Loucy (cell line): ENCODE results near the gene C10orf71.

ENCODE experiments used
- EZH2phosphoT487 ChIP-seq: fragments of 200-600 bp; IDR thresholded peaks from 2 replicates; pipeline ENCODE4 v1.6.1; 2018; ENCODE audit warnings: antibody characterized with exemption, mild to moderate bottlenecking, moderate library complexity, borderline replicate concordance
- TF ChIP-seq, protein P1 (sequence below): fragments of 200-600 bp; sonication (generic); conservative IDR thresholded peaks from 2 replicates; pipeline ENCODE4 v1.5.1; 2014; ENCODE audit warnings: mild to moderate bottlenecking, antibody characterized with exemption, low read length

GRCh38 chr10:49349390-49349789, 50.4 kb downstream of the C10orf71 start:
- TF ChIP-seq, protein P1, sequence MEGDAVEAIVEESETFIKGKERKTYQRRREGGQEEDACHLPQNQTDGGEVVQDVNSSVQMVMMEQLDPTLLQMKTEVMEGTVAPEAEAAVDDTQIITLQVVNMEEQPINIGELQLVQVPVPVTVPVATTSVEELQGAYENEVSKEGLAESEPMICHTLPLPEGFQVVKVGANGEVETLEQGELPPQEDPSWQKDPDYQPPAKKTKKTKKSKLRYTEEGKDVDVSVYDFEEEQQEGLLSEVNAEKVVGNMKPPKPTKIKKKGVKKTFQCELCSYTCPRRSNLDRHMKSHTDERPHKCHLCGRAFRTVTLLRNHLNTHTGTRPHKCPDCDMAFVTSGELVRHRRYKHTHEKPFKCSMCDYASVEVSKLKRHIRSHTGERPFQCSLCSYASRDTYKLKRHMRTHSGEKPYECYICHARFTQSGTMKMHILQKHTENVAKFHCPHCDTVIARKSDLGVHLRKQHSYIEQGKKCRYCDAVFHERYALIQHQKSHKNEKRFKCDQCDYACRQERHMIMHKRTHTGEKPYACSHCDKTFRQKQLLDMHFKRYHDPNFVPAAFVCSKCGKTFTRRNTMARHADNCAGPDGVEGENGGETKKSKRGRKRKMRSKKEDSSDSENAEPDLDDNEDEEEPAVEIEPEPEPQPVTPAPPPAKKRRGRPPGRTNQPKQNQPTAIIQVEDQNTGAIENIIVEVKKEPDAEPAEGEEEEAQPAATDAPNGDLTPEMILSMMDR = no peak
- no peak for TF ChIP-seq EZH2phosphoT487
